ENCODE measurements around the gene HIPK2.
A peak's percentile ranks its signal among the peaks of the same experiment; 100 is the strongest.

HIPK2 gene

GRCh38 chr7:139741789-139742344, 35.9 kb downstream of the HIPK2 start:
- H3K27me3 ChIP-seq (replicated peaks): no peaks in the 10 kb centered on the region
- H3K27ac ChIP-seq: no peak overlapping the region
- no peak overlapping the region for H3K4me3 ChIP-seq (ENCODE audit: low read depth, low read length)
- DNase-seq: no peak
- H3K36me3 ChIP-seq (replicated peaks): peaks cover 2% of the 10 kb centered on the region
- in situ Hi-C loops (cut with HindIII; ENCODE audit: low pct_ligation_motif_present, low sequenced_read_pairs): no loop called here
- TF ChIP-seq, protein P1, sequence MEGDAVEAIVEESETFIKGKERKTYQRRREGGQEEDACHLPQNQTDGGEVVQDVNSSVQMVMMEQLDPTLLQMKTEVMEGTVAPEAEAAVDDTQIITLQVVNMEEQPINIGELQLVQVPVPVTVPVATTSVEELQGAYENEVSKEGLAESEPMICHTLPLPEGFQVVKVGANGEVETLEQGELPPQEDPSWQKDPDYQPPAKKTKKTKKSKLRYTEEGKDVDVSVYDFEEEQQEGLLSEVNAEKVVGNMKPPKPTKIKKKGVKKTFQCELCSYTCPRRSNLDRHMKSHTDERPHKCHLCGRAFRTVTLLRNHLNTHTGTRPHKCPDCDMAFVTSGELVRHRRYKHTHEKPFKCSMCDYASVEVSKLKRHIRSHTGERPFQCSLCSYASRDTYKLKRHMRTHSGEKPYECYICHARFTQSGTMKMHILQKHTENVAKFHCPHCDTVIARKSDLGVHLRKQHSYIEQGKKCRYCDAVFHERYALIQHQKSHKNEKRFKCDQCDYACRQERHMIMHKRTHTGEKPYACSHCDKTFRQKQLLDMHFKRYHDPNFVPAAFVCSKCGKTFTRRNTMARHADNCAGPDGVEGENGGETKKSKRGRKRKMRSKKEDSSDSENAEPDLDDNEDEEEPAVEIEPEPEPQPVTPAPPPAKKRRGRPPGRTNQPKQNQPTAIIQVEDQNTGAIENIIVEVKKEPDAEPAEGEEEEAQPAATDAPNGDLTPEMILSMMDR (IDR thresholded peaks at IDR 0.05; ENCODE audit: low read depth, low read length, missing control alignments): no peak

- TF ChIP-seq, protein P1 (IDR thresholded peaks at IDR 0.05; ENCODE audit: low read depth, low read length, missing control alignments): no peak
- Histone ChIP-seq H3K27me3 (replicated peaks) (no peaks in the 10 kb centered on the region), H3K4me3 (ENCODE audit: low read depth, low read length) (no peak overlapping the region), H3K36me3 (replicated peaks) (peaks cover 2% of the 10 kb centered on the region), H3K27ac (no peak overlapping the region)
- in situ Hi-C loops (cut with HindIII; ENCODE audit: low pct_ligation_motif_present, low sequenced_read_pairs): no loop called here
- no peak for DNase-seq
Observed at GRCh38 chr7:139741239-139741638, 36.6 kb downstream of the HIPK2 start.

- H3K27ac ChIP-seq: no peak overlapping the region
- DNase-seq: no peak
- TF ChIP-seq, protein P1 (IDR thresholded peaks at IDR 0.05; ENCODE audit: low read depth, low read length, missing control alignments): no peak
- no peak overlapping the region for H3K4me3 ChIP-seq (ENCODE audit: low read depth, low read length)
- H3K27me3 ChIP-seq (replicated peaks): no peaks in the 10 kb centered on the region
- in situ Hi-C loops (cut with HindIII; ENCODE audit: low pct_ligation_motif_present, low sequenced_read_pairs): no loop called here
- peaks cover 2% of the 10 kb centered on the region for H3K36me3 ChIP-seq (replicated peaks)
Observed at GRCh38 chr7:139739863-139740597, 37.8 kb downstream of the HIPK2 start.

- no peaks in the 10 kb centered on the region for H3K27me3 ChIP-seq (replicated peaks)
- DNase-seq: no peak
- H3K36me3 ChIP-seq (replicated peaks): no peaks in the 10 kb centered on the region
- peak overlapping the region; percentile 99 for H3K27ac ChIP-seq
- no peak overlapping the region for H3K4me3 ChIP-seq (ENCODE audit: low read depth, low read length)
- TF ChIP-seq, protein P1 (IDR thresholded peaks at IDR 0.05; ENCODE audit: low read depth, low read length, missing control alignments): no peak
- in situ Hi-C loops (cut with HindIII; ENCODE audit: low pct_ligation_motif_present, low sequenced_read_pairs): no loop called here
Observed at GRCh38 chr7:139738772-139739171, 39.0 kb downstream of the HIPK2 start.

DNA sequence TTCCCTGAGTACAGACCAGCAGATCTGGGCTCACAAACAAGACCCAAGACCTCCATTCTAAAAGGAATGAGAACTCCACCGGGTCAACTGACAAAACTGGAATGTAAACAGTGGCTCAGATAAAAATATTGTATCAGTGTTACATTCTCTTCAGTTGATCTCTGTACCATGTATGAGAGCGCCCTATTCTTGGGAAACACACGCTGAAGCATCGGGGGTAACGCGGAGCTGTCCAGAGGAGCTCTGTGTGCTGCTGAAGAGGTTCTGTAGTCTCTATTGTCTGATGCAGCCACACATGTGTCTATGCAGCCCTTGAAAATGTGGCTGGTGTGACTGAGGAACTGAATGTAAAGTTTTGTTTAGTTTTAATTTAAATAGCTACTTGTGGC, 39.7 kb downstream of the HIPK2 start:
- in situ Hi-C loops (cut with HindIII; ENCODE audit: low pct_ligation_motif_present, low sequenced_read_pairs): no loop called here
- Histone ChIP-seq H3K27me3 (replicated peaks) (no peaks in the 10 kb centered on the region), H3K27ac (peak overlapping the region; percentile 99), H3K36me3 (replicated peaks) (no peaks in the 10 kb centered on the region), H3K4me3 (ENCODE audit: low read depth, low read length) (no peak overlapping the region)
- peak; percentile 76 for DNase-seq
- TF ChIP-seq, protein P1 (IDR thresholded peaks at IDR 0.05; ENCODE audit: low read depth, low read length, missing control alignments): no peak
